ENCODE measurements around the gene NOS1AP.

Gene NOS1AP

GRCh38 chr1:162138112-162138511 is 68.6 kb downstream of the NOS1AP start:
- DNase-seq (ENCODE audit: low spot score): no peak

- no peak for DNase-seq (ENCODE audit: low spot score)
Measured at GRCh38 chr1:162138599-162139181, 69.2 kb downstream of the NOS1AP start.

GRCh38 chr1:162139211-162139610 is 69.7 kb downstream of the NOS1AP start:
- no peak for DNase-seq (ENCODE audit: low spot score)

GRCh38 chr1:162141281-162142054 is 72.0 kb downstream of the NOS1AP start:
- no peak for DNase-seq (ENCODE audit: low spot score)

GRCh38 chr1:162142968-162143367 is 73.5 kb downstream of the NOS1AP start:
- no peak for DNase-seq (ENCODE audit: low spot score)

DNA sequence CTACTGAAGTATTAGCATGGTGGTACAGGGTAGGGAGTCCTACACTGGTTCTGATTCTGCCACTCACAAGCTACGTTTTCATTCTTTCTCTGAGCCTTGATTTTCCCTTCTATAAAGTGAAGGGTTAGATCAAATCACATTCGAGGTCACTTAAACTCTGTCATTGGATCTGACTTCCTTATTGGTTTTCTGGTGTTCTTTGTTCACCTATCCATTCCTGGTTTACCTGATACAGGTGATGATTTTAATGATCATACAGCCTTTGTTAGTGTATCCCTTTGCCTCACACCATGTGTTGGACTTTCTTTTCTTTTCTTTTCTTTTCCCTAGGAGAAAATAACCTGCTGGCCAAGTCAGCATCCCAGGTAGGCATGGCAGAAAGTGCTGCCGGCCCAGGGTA is 74.8 kb downstream of the NOS1AP start:
- DNase-seq (ENCODE audit: low spot score): no peak

DNA sequence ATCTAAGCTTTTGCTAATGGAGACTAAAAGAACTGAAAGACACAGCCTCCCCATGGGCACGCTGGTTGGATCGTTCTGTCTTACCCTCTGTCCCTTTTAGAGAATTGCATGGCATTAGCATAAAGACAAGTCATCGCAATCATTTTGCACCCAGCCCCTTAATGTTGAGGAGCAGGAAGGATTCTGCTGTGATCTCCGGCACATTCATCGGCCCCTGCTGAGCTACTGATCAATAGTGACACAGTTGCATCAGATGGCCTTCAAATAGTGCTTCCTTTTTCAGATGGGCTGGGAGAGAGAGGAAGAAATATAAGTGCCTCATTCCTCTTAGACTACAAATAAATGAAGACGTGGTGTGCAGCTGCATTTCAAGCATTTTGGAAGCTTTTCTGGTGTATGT is 75.4 kb downstream of the NOS1AP start:
- no peak for DNase-seq (ENCODE audit: low spot score)

GRCh38 chr1:162145280-162145965 is 75.9 kb downstream of the NOS1AP start:
- DNase-seq (ENCODE audit: low spot score): no peak

DNA sequence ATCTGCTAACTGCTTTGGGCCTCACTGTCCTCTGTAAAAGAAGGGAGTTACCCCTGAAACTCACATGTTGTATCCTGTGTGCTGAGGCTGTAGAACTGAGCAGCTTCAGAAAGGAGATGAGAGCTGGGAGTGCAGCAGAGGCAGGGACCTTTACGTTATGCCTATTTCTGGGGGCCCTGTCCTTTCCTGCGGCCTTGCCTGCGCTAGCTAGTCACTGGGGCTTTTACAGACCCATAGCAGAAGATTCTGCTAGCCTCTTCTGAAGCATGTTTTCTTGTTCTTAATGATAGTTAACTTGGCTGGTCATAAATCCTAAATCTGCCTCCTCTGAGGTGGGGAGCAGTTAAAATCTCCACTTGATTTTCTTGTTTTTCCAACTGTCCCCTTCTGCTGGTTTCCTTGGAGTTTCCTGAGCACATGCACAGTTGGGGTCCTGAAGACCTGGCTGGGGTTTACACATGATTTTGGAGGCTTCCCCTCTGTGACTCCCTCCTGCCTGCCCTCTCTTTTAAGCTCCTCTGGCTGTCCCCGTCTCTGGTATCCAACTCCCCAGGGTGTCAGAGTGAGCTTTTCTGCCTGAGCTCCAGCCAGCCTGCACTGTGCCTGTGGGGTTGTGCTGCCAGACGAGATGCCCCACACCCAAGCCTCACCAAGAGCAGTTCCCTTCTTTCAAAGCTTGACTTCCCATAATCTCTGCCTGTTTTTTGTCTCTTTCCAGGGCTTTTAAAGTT is 76.6 kb downstream of the NOS1AP start:
- DNase-seq (ENCODE audit: low spot score): no peak

GRCh38 chr1:162147760-162148159 is 78.3 kb downstream of the NOS1AP start:
- no peak for DNase-seq (ENCODE audit: low spot score)

- no peak for DNase-seq (ENCODE audit: low spot score)
Measured at GRCh38 chr1:162150112-162150511, 80.6 kb downstream of the NOS1AP start.

DNA sequence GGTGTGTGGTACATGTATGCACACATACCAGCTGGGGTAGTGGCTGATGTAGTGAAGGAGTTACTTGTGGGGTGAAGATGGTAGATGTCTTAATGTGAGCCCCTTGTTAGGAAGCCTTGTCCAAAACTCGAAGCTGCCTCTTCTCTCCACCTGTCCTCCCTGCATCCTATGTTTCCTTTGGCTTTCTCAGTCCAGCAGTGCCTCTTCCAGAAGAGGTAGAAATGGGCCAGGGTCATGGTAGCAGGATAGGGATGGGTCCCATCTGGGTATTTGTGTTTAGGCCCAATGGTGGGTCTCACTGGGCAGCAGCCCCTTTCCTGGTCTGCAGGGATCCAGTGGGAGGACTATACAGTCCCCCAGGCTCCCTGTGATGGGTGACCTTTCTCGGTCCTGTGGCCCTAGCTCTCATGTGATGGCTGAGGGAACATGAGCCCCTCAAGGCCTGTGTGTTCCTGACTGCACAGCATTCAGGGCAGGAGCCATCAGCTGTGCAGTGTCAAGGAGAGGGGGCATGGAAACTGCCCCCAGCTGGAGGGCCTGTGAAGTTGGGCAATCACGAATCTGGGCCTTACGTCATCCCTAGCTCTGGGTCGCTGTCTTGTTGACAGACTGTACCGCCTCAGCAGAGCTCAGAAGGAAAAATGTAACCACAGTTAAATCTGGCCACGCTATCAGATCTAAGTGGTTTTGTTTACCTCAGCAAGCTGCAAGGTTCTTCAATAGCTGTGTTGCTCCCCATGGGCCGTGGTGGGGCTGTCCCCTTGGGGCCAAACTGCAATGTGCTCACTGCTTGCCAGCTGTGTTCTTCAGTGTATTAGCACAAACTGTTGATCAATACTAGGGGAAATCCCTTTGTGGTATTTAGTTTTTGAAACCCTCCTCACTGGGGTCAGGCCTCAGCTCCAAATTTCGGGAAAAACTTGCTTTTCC is 82.7 kb downstream of the NOS1AP start:
- no peak for DNase-seq (ENCODE audit: low spot score)

- no peak for DNase-seq (ENCODE audit: low spot score)
Measured at GRCh38 chr1:162153374-162153773, 83.9 kb downstream of the NOS1AP start.

DNA sequence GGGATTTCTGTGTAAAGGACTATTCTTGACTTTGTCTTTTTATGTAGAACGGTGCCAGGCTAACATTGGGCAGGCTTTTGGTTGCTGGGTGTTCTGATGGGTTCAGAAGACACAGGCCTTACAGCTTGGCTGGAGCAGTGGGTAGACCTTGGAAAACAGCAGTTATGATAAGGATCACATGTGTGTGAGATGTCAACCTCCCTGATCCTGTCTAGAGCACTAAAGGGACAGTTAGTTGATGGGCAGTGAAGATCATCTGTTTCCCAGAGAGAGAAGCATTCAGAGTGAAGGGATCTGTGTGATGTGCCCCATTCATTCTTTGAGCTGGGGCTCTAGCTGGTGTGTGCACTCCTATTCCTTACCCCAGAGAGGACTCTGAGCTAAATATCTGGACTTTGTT is 88.0 kb downstream of the NOS1AP start:
- no peak for DNase-seq (ENCODE audit: low spot score)

DNA sequence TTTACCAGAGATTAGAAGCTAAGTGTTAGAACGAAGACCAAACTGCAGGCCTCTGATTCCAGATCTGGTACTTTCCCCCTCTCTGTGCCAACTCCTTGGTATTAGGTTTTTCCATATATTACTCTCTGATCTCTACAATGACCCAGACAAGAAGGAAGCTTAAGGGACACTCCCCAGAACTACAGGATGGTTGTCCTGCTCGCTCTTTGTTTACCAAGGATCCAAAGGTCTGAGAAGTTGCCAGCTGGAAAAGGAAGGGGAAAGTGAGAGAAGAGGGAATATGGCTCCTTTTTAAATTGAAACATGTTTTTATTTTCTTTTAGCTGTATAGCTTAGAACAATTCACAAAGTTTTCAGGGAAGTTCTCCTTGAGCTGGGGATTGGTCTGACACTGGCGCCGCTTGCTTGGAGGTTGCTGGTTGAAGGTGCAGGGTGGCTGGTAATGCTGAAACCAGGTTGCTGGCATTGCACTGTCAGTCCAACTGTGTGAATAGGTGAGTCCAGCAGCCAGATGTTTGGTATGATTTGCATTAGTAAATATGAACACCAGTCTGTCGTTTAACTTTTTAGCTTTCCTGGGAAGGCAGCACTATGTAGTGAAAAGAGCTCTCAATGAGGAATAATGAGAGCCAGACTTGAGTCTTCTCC is 89.3 kb downstream of the NOS1AP start:
- no peak for DNase-seq (ENCODE audit: low spot score)

- no peak for DNase-seq (ENCODE audit: low spot score)
Measured at GRCh38 chr1:162159515-162159914, 90.0 kb downstream of the NOS1AP start.

GRCh38 chr1:162161916-162162550 is 92.5 kb downstream of the NOS1AP start:
- no peak for DNase-seq (ENCODE audit: low spot score)

DNA sequence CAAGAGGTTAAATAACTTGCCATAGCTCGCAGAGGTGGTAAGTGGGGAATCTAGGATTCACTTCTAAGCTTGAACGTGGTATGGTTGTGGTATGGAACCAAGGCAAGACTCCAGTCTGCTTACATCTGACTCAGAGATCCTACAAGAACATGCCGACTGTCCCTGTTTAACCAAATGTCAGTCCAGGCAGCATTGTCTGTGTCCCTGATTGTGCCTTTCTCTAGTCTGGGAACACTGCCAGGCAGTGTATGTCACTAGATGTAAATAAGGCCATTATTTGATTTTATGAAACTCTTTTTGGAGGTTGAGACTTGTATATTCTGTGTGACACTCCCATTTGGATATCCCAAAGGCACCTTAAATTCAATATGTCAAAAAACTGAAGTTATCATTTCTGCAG is 96.0 kb downstream of the NOS1AP start:
- no peak for DNase-seq (ENCODE audit: low spot score)

DNA sequence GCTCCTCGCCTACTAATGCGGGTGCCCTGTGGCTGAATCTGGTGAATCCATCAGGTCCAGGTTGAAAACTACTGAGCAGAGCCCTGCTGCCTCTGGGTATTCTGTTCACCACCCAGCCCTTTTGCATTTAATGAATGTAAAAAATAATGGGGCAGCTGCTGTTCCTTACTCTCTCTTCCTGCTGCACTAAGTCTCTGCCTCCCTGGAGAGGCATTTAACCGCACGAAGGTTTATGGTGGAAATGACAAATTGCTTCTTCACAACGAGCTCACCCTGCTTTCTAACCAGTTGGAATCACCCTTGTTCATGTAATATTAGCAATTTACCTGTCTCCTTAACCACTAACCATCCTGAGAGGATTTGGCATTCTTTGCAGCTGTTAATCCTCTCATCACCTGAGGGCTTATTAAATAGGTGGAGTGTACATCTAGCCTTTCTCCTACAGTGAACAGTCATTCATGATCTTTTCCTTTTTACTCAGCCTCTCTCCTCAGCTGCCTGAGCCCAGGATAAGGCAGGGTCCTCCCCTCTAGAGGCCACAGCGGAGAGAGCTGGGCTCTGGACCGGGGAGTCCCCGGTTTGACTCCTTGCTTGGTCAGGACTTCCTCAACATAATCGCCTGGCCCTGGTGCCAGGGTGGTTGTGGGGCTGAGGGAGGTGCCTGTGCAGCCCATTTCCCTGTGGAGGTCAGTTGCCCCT is 97.6 kb downstream of the NOS1AP start:
- DNase-seq (ENCODE audit: low spot score): no peak

DNA sequence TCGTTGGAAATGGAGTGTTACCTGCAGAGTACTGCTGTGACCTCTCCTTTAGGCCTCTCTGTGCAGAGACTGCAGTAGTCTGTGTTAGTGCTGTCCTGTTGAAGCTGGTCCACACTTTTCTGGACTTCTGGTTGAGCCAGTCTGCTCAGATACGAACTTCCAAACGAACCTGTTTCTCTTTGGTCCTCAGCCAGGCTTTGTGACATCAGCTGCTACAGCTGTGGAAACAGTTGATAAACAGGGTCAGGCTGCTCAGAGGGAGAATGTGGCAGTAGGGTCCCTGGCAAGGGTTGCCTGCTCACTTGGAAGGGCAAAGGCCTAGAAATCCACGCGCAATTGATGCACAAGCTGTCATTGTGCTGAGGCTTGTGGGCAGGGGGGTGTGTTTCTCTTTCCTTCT is 98.8 kb downstream of the NOS1AP start:
- no peak for DNase-seq (ENCODE audit: low spot score)
